A549 treated with Mapracorat at 1 μM for 4 hours (cell line): ENCODE measurements around the gene FMO4. TPM values are rescaled to one million over a fixed set of nuclear protein-coding genes. Genes with fewer than 3 reads are reported as not detected.

ENCODE experiments used
- total RNA-seq: library from RNA; stranded (reverse); fragments of 200-300 nt; extraction: Qiagen RNA extraction; gene quantifications from 5 replicates; pipeline ENCODE4 v1.2.3, GENCODE V29; 2022

Gene FMO4
- 0.22 to 1.1 TPM (median 0.31 TPM) in 5 replicates for total RNA-seq

GRCh38 chr1:171313835-171314320 is at the start of gene FMO4:
Gene FMO4, plus strand, starts transcription at chr1:171314183. Its CDS starts 5,643 bp downstream, at chr1:171319826.

Other genes with a start within 250 kb of the FMO4 start
- gene FMO3, start 223.3 kb upstream of the FMO4 start, total RNA-seq, result not detected in 5 replicates
- gene FMO2, start 128.9 kb upstream of the FMO4 start, total RNA-seq, result not detected in 5 replicates
- gene FMO1, start 65.7 kb upstream of the FMO4 start, total RNA-seq, result not detected in 5 replicates
- 60.1 to 74.6 TPM (median 73.4 TPM) in 5 replicates for gene PRRC2C, start 171.3 kb downstream of the FMO4 start, total RNA-seq